Measurements from ENCODE around the gene IL4R. TPM values are rescaled to one million over a fixed set of nuclear protein-coding genes. Genes with fewer than 3 reads are reported as not detected.

Gene IL4R
- total and polyA plus RNA-seq, 2 of the 13 experiments (the other 11 are each of a cell fraction or from before 2014, with no cell fraction given), result 15.9 to 49.6 TPM

GRCh38 chr16:27268376-27269299, 45.1 kb upstream of the IL4R start, which contains the start of gene NSMCE1 (continued):
- TF ChIP-seq HIC2 (CRISPR knock-in tag; IDR thresholded peaks at IDR 0.05; ENCODE audit: low read depth) (peak; percentile 29; the same call in 1 of the 2 replicates), TEAD2 (CRISPR knock-in tag; IDR thresholded peaks at IDR 0.05) (peak; percentile 83; the same call in 1 of the 2 replicates), ZHX2 (IDR thresholded peaks at IDR 0.05; ENCODE audit: low read depth) (peak; percentile 87), ZHX2 (CRISPR knock-in tag; IDR thresholded peaks at IDR 0.05; ENCODE audit: borderline replicate concordance) (no peak), ZBTB26 (CRISPR knock-in tag; IDR thresholded peaks at IDR 0.05; ENCODE audit: borderline replicate concordance) (0 out of 2 replicates have a peak, but pooled peaks have one; percentile 24), HMGXB3 (CRISPR knock-in tag; IDR thresholded peaks at IDR 0.05; ENCODE audit: borderline replicate concordance) (no peak), FOXA3 (CRISPR knock-in tag; IDR thresholded peaks at IDR 0.05) (peak; percentile 40; the same call in 1 of the 2 replicates), ATF2 (CRISPR knock-in tag; IDR thresholded peaks at IDR 0.05) (no peak), MLX (CRISPR knock-in tag; IDR thresholded peaks at IDR 0.05) (no peak)

All from HepG2 (cell line).